GM06990 (cell line): ENCODE results near the gene TNNT3.

Experiments
- DNase-seq: peaks from one replicate; pipeline ENCODE4 v3.0.0-alpha.2; 2011; ENCODE audit not compliant: insufficient read length; ENCODE audit errors: extremely low read depth
- H3K27me3 ChIP-seq: replicated peaks from 2 replicates; pipeline ENCODE4 v1.6.0; 2011; ENCODE audit warnings: low read length; ENCODE audit not compliant: control insufficient read depth, insufficient read depth
- H3K36me3 ChIP-seq: 2 replicates; pipeline ENCODE4 v1.5.1; 2011; ENCODE audit warnings: low read length; ENCODE audit not compliant: control insufficient read depth, insufficient read depth
- H3K4me3 ChIP-seq: replicated peaks from 2 replicates; pipeline ENCODE4 v1.5.1; 2011; ENCODE audit warnings: low read depth, mild to moderate bottlenecking, control low read depth, low read length
- TF ChIP-seq, protein P1 (sequence below): IDR thresholded peaks from 2 replicates; pipeline ENCODE4 v1.5.1; 2011; ENCODE audit warnings: low read length, control low read depth, mild to moderate bottlenecking, inconsistent platforms; ENCODE audit not compliant: insufficient read depth, poor library complexity, severe bottlenecking

TNNT3 gene

DNA sequence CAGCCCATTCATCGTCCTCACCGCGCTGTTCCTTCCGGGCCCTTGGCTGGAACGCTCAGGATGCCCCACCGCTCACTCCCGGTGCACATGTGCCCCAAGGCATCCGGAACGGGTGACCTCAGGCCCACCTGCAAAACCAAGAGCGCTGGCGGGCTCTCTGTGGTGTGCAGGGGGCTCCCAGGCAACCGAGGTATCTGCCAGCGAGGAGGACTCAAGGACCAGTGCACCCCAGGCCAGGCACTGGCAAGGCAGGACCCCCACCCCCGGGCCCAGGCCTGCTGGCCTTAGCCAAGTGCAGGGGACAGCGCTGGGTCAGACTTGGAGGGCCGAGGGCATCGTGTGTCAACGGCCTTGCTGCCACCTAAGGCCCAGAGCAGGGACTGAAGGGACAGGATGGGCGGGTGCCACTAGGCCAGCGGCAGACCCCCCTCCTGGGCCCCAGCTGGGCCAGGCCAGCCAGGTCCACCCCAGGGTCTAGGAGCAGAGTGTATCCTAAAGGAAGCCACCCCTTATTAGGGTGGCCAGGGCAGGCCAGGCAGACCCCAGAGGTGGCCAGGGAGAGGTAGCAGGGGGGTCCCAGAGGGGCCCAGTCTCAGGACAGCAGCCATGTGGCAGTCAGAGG is 8.5 kb downstream of the TNNT3 start:
- DNase-seq, result no peak
- TF ChIP-seq, protein P1, sequence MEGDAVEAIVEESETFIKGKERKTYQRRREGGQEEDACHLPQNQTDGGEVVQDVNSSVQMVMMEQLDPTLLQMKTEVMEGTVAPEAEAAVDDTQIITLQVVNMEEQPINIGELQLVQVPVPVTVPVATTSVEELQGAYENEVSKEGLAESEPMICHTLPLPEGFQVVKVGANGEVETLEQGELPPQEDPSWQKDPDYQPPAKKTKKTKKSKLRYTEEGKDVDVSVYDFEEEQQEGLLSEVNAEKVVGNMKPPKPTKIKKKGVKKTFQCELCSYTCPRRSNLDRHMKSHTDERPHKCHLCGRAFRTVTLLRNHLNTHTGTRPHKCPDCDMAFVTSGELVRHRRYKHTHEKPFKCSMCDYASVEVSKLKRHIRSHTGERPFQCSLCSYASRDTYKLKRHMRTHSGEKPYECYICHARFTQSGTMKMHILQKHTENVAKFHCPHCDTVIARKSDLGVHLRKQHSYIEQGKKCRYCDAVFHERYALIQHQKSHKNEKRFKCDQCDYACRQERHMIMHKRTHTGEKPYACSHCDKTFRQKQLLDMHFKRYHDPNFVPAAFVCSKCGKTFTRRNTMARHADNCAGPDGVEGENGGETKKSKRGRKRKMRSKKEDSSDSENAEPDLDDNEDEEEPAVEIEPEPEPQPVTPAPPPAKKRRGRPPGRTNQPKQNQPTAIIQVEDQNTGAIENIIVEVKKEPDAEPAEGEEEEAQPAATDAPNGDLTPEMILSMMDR, result no peak
- Histone ChIP-seq H3K27me3 (no peaks in the 10 kb centered on the region; the same call in 1 of the 2 replicates), H3K36me3 (no peaks in the 10 kb centered on the region), H3K4me3 (no peak overlapping the region)

GRCh38 chr11:1928470-1928890 is 9.0 kb downstream of the TNNT3 start:
- DNase-seq, result no peak
- Histone ChIP-seq H3K36me3 (no peaks in the 10 kb centered on the region), H3K27me3 (no peaks in the 10 kb centered on the region; the same call in 1 of the 2 replicates), H3K4me3 (no peak overlapping the region)
- TF ChIP-seq, protein P1, result no peak

GRCh38 chr11:1928891-1929541 is 9.5 kb downstream of the TNNT3 start:
- no peak overlapping the region for H3K4me3 ChIP-seq
- H3K36me3 ChIP-seq, result no peaks in the 10 kb centered on the region
- TF ChIP-seq, protein P1, result no peak
- DNase-seq, result no peak
- H3K27me3 ChIP-seq, result no peaks in the 10 kb centered on the region; the same call in 1 of the 2 replicates

GRCh38 chr11:1929621-1930461 is 10.3 kb downstream of the TNNT3 start:
- H3K27me3 ChIP-seq, result no peaks in the 10 kb centered on the region; the same call in 1 of the 2 replicates
- H3K4me3 ChIP-seq, result no peak overlapping the region
- DNase-seq, result no peak
- TF ChIP-seq, protein P1, result no peak
- H3K36me3 ChIP-seq, result no peaks in the 10 kb centered on the region

- Histone ChIP-seq H3K36me3 (no peaks in the 10 kb centered on the region), H3K27me3 (no peaks in the 10 kb centered on the region; the same call in 1 of the 2 replicates), H3K4me3 (no peak overlapping the region)
- TF ChIP-seq, protein P1, result no peak
- DNase-seq, result no peak
Observed at GRCh38 chr11:1930462-1930830, 10.9 kb downstream of the TNNT3 start.
